Motor neuron (in vitro differentiated cells): Measurements from ENCODE around the gene C7orf25. TPM values are rescaled to one million over a fixed set of nuclear protein-coding genes. Genes with fewer than 3 reads are reported as not detected.
"Not testable (repeated sequence)": the region's sequence is repeated elsewhere in the genome, so short reads cannot be mapped to it uniquely, and the experiment has no call there.

Source experiments
- ATAC-seq, 8 experiments: fragments of 200-7000 bp; cut with Tn5 transposase; replicated peaks in 6 of 8; 2 replicates each; pipeline ENCODE4 v1.8.0; 2021; ENCODE audit warnings: mild to moderate bottlenecking in 8 of 8, moderate library complexity in 8 of 8
- H3K27ac ChIP-seq, 2 donors: fragments of 250-450 bp; sonication (Bioruptor Pico); 2 replicates each; pipeline ENCODE4 v1.9.0; 2021; ENCODE audit warnings: antibody characterized with exemption in 2 of 2, mild to moderate bottlenecking in 2 of 2, moderate library complexity in 1 of 2
- H3K4me1 ChIP-seq, 2 donors: fragments of 250-450 bp; sonication (Bioruptor Pico); replicated peaks in 1 of 2; 2 replicates each; pipeline ENCODE4 v1.6.1; 2021; ENCODE audit warnings: antibody characterized with exemption in 2 of 2, mild to moderate bottlenecking in 2 of 2, moderate library complexity in 1 of 2
- H3K4me3 ChIP-seq, 5 donors: fragments of 250-450 bp; sonication (Bioruptor Pico); 2 replicates each; pipeline ENCODE4 v1.9.0; 2021; ENCODE audit warnings: antibody characterized with exemption in 5 of 5, mild to moderate bottlenecking in 5 of 5, moderate library complexity in 4 of 5
- WGBS, 10 experiments: fragments of 450-650 bp; shearing (Covaris generic); methylation state at CpG; one replicate each; pipeline ENCODE4 v1.0.0; 2022; 5-methylcytosine and 5-hydroxymethylcytosine counted together
- in situ Hi-C, 9 experiments: fragments of 400-800 bp; cut with MboI; loops; one replicate each; pipeline ENCODE4 v1.15.0; 2021; ENCODE audit warnings: low sequenced_read_pairs in 9 of 9, low pct_unique_long_range_greater_than_20kb in 2 of 9; ENCODE audit not compliant: unreplicated experiment in 9 of 9
- total RNA-seq, 8 experiments: library from RNA; unstranded; fragments of 300-600 nt; gene quantifications; 2 replicates each; pipeline versions ENCODE4 v1.2.3 to v1.2.4, GENCODE V29; 2022

The C7orf25 gene
- total RNA-seq, 8 experiments from 2014 or later = 3.5 to 12.1 (median 4.5) TPM

- Histone ChIP-seq H3K4me1 (peaks cover 0 to 3% of the 10 kb centered on the region in 2 donors), H3K27ac (no peak overlapping the region), H3K4me3 (no peak overlapping the region)
- WGBS, 10 experiments = 43 to 100% (median 83%) methylated on average over 1 to 3 of the region's 9 CpGs; no CpG with 5 or more reads in 1 of the 10 experiments
- peak in 4 of 8 experiments; percentile 10 to 52 (median 14) for ATAC-seq
- in situ Hi-C loops = no loop called here
These were observed 18.3 kb downstream of the C7orf25 start for GRCh38 chr7:42893346-42894240.

GRCh38 chr7:42886893-42887505, 24.9 kb downstream of the C7orf25 start:
- Histone ChIP-seq H3K27ac (no peak overlapping the region), H3K4me3 (no peak overlapping the region), H3K4me1 (peaks cover 0 to 3% of the 10 kb centered on the region in 2 donors)
- in situ Hi-C loops = no loop called here
- no peak for ATAC-seq

GRCh38 chr7:42886129-42886528, 25.7 kb downstream of the C7orf25 start:
- H3K27ac ChIP-seq = no peak overlapping the region
- WGBS, 10 experiments = 18 to 100% (median 96%) methylated on average over 1 to 2 of the region's 2 CpGs; no CpG with 5 or more reads in 1 of the 10 experiments
- H3K4me3 ChIP-seq = no peak overlapping the region
- in situ Hi-C loops = no loop called here
- H3K4me1 ChIP-seq = peaks cover 0 to 3% of the 10 kb centered on the region in 2 donors
- peak in 1 of 8 experiments; percentile 51 for ATAC-seq

- H3K4me3 ChIP-seq, ATAC-seq, in situ Hi-C loops, H3K27ac ChIP-seq, H3K4me1 ChIP-seq: not testable (repeated sequence)
- WGBS, 10 experiments = 75 to 100% (median 98%) methylated on average over 1 to 5 of the region's 8 CpGs; no CpG with 5 or more reads in 2 of the 10 experiments
These were observed 26.7 kb downstream of the C7orf25 start for GRCh38 chr7:42885183-42885582.

GRCh38 chr7:42883950-42884349, 27.9 kb downstream of the C7orf25 start:
- Histone ChIP-seq H3K4me3 (no peak overlapping the region), H3K4me1 (peaks cover 0 to 2% of the 10 kb centered on the region in 2 donors), H3K27ac (no peak overlapping the region)
- in situ Hi-C loops = no loop called here
- whole genome bisulfite sequencing, 10 experiments = 90 to 100% (median 100%) methylated on average over 1 to 2 of the region's 6 CpGs; no CpG with 5 or more reads in 7 of the 10 experiments
- ATAC-seq = peak in 1 of 8 experiments; percentile 4

- no peak overlapping the region for H3K4me3 ChIP-seq
- in situ Hi-C loops = no loop called here
- 39 to 100% (median 87%) methylated on average over 2 of the region's 2 CpGs for WGBS, 10 experiments
These were observed 31.5 kb downstream of the C7orf25 start for GRCh38 chr7:42880392-42880791.

GRCh38 chr7:42878303-42878702, 33.6 kb downstream of the C7orf25 start:
- in situ Hi-C loops = no loop called here
- Histone ChIP-seq H3K4me3 (no peak overlapping the region), H3K27ac (no peak overlapping the region), H3K4me1 (no peaks in the 10 kb centered on the region)
- 79 to 80% methylated on average over 2 of the region's 3 CpGs; no CpG with 5 or more reads in 8 of the 10 experiments for WGBS, 10 experiments
- peak in 1 of 8 experiments; percentile 20 for ATAC-seq

More at GRCh38 chr7:42880392-42880791, 31.5 kb downstream of the C7orf25 start:
- no peak overlapping the region for H3K27ac ChIP-seq
- no peak for ATAC-seq
- no peaks in the 10 kb centered on the region for H3K4me1 ChIP-seq

- WGBS, 10 experiments = 0 to 33% methylated on average over 1 of the region's 2 CpGs; no CpG with 5 or more reads in 8 of the 10 experiments
- H3K4me1 ChIP-seq = no peaks in the 10 kb centered on the region
- H3K4me3 ChIP-seq = no peak overlapping the region
- ATAC-seq = no peak
- in situ Hi-C loops = no loop called here
- no peak overlapping the region for H3K27ac ChIP-seq
These were observed 34.0 kb downstream of the C7orf25 start for GRCh38 chr7:42877862-42878261.

- no peak overlapping the region for H3K27ac ChIP-seq
- peak in 4 of 8 experiments; percentile 52 to 90 (median 82) for ATAC-seq
- no peak overlapping the region for H3K4me3 ChIP-seq
- in situ Hi-C loops = no loop called here
- WGBS, 10 experiments = 2 to 100% (median 43%) methylated on average over 1 to 5 of the region's 5 CpGs; no CpG with 5 or more reads in 2 of the 10 experiments
- no peaks in the 10 kb centered on the region for H3K4me1 ChIP-seq
These were observed 35.4 kb downstream of the C7orf25 start for GRCh38 chr7:42876182-42877068.

- ATAC-seq = peak in 4 of 8 experiments; percentile 21 to 78 (median 58)
- Histone ChIP-seq H3K27ac (no peak overlapping the region), H3K4me3 (no peak overlapping the region), H3K4me1 (no peaks in the 10 kb centered on the region)
- WGBS, 10 experiments = 51 to 100% (median 92%) methylated on average over 3 to 7 of the region's 7 CpGs
- in situ Hi-C loops = no loop called here
These were observed 42.5 kb downstream of the C7orf25 start for GRCh38 chr7:42869131-42870020.

GRCh38 chr7:42868480-42868879, 43.4 kb downstream of the C7orf25 start:
- no peaks in the 10 kb centered on the region for H3K4me1 ChIP-seq
- no peak overlapping the region for H3K27ac ChIP-seq
- ATAC-seq = peak in 1 of 8 experiments; percentile 76
- in situ Hi-C loops = no loop called here
- no peak overlapping the region for H3K4me3 ChIP-seq
- 0 to 100% (median 75%) methylated on average over 1 of the region's 1 CpG; no CpG with 5 or more reads in 5 of the 10 experiments for WGBS, 10 experiments
